Superior temporal gyrus (tissue), 1 donor: ENCODE data around the gene RGL1.
"Not testable (repeated sequence)": the region's sequence is repeated elsewhere in the genome, so short reads cannot be mapped to it uniquely, and the experiment has no call there.

ENCODE experiments used
- DNase-seq: peaks from one replicate; pipeline ENCODE4 v3.0.0-alpha.2; 2016; ENCODE audit errors: extremely low spot score

Gene RGL1

GRCh38 chr1:183785921-183786320, 19.0 kb upstream of the RGL1 start:
- DNase-seq = not testable (repeated sequence)

- no peak for DNase-seq
These were observed 17.2 kb upstream of the RGL1 start for GRCh38 chr1:183787704-183788103.

- no peak for DNase-seq
These were observed 13.6 kb upstream of the RGL1 start for GRCh38 chr1:183791319-183791718.

- DNase-seq = no peak
These were observed 12.6 kb upstream of the RGL1 start for GRCh38 chr1:183792300-183792699.

GRCh38 chr1:183794088-183794487, 10.8 kb upstream of the RGL1 start:
- no peak for DNase-seq

GRCh38 chr1:183800449-183800848, 4.5 kb upstream of the RGL1 start:
- no peak for DNase-seq

GRCh38 chr1:183801649-183802048, 3.3 kb upstream of the RGL1 start:
- DNase-seq = no peak

- no peak for DNase-seq
These were observed 533 bp upstream of the RGL1 start for GRCh38 chr1:183804387-183804786.

- no peak for DNase-seq
These were observed 1.2 kb downstream of the RGL1 start for GRCh38 chr1:183806125-183806524.

- peak; percentile 67 for DNase-seq
These were observed 1.8 kb downstream of the RGL1 start for GRCh38 chr1:183806675-183807074.

GRCh38 chr1:183807549-183808168, 2.7 kb downstream of the RGL1 start:
- peak; percentile 42 for DNase-seq

GRCh38 chr1:183808296-183809027, 3.5 kb downstream of the RGL1 start:
- DNase-seq = no peak

- peak; percentile 19 for DNase-seq
These were observed 5.2 kb downstream of the RGL1 start for GRCh38 chr1:183810121-183810520.

- DNase-seq = no peak
These were observed 6.0 kb downstream of the RGL1 start for GRCh38 chr1:183810756-183811544.

- no peak for DNase-seq
These were observed 7.2 kb downstream of the RGL1 start for GRCh38 chr1:183812128-183812527.

GRCh38 chr1:183812686-183813569, 8.0 kb downstream of the RGL1 start:
- DNase-seq = no peak

GRCh38 chr1:183814121-183814681, 9.3 kb downstream of the RGL1 start:
- no peak for DNase-seq

GRCh38 chr1:183816110-183816509, 11.2 kb downstream of the RGL1 start:
- peak; percentile 29 for DNase-seq

- peak; percentile 72 for DNase-seq
These were observed 12.8 kb downstream of the RGL1 start for GRCh38 chr1:183817576-183818288.

- no peak for DNase-seq
These were observed 14.1 kb downstream of the RGL1 start for GRCh38 chr1:183819059-183819458.
